Subcutaneous abdominal adipose tissue (tissue), 5 donors: ENCODE results near the gene MRPL36.

Experiments
- H3K27ac ChIP-seq: one replicate; pipeline ENCODE4 v1.7.0; 2013; ENCODE audit warnings: low read depth, mild to moderate bottlenecking, inconsistent platforms, low read length, moderate library complexity
- H3K27me3 ChIP-seq, 5 donors: one replicate each; pipeline ENCODE4 v1.7.0; 2013; ENCODE audit warnings: low read length in 5 of 5, inconsistent platforms in 1 of 5; ENCODE audit not compliant: control insufficient read depth in 5 of 5, insufficient read depth in 4 of 5
- H3K36me3 ChIP-seq, 5 donors: one replicate each; pipeline ENCODE4 v1.7.0; 2013; ENCODE audit warnings: low read length in 5 of 5; ENCODE audit not compliant: control insufficient read depth in 5 of 5, insufficient read depth in 5 of 5
- H3K4me1 ChIP-seq, 5 donors: one replicate each; pipeline ENCODE4 v1.7.0; 2013; ENCODE audit warnings: low read length in 5 of 5, mild to moderate bottlenecking in 3 of 5, moderate library complexity in 1 of 5; ENCODE audit not compliant: control insufficient read depth in 5 of 5, insufficient read depth in 5 of 5
- H3K4me3 ChIP-seq, 5 donors: one replicate each; pipeline ENCODE4 v1.7.0; 2013; ENCODE audit warnings: low read length in 5 of 5, low read depth in 1 of 5
- H3K9ac ChIP-seq, 5 donors: one replicate each; pipeline ENCODE4 v1.7.0; 2013; ENCODE audit warnings: low read length in 5 of 5, mild to moderate bottlenecking in 4 of 5, moderate library complexity in 3 of 5
- H3K9me3 ChIP-seq, 5 donors: one replicate each; pipeline ENCODE4 v1.7.0; 2013; ENCODE audit warnings: low read length in 5 of 5; ENCODE audit not compliant: control insufficient read depth in 5 of 5
- donor health status: healthy.
- donor health status: healthy.
- donor health status: healthy.
- donor health status: healthy.
- donor health status: healthy.

MRPL36 gene

DNA sequence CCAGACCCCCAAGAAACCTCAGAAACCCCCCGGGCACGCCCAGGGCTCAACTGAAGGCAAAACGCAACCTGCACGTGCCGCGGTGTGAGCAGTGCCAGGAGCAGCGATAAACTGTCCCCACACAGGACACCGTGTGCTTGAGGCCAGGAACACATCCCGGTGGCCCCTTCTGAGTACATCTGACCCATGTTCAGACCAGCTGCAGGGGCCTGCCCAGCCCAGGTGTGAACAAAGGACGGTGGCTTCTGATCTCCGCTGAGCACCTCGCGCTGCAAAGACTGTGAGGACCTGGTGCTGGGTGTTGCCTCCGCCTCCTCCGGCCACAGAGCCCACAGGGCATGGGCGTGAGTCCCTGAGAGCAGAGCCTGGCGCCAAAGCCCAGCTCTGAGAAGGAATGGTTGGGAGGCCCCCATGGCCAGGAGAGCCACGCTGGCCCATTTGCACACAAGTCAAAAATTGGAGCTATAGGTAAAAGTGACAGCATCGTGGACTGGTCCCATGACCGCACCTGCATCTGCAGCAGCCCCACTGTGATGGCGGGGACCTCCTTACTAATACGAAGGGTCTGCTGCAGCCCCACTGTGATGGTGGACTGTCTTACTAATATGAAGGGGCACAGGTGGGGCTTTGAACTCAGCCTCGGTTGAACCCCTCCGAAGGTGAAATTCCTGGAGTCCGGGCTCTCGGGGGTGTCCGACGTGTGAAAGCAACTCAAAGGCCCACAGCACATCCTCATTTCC, 33.0 kb upstream of the MRPL36 start:
- Histone ChIP-seq H3K4me1 (peaks cover 0 to 6% (median 0%) of the 10 kb centered on the region in 5 donors), H3K27ac (no peak overlapping the region), H3K27me3 (peaks cover 13 to 33% (median 25%) of the 10 kb centered on the region in 5 donors), H3K36me3 (peaks cover 0 to 6% (median 0%) of the 10 kb centered on the region in 5 donors), H3K9ac (no peak overlapping the region), H3K4me3 (no peak overlapping the region), H3K9me3 (no peaks in the 10 kb centered on the region)

DNA sequence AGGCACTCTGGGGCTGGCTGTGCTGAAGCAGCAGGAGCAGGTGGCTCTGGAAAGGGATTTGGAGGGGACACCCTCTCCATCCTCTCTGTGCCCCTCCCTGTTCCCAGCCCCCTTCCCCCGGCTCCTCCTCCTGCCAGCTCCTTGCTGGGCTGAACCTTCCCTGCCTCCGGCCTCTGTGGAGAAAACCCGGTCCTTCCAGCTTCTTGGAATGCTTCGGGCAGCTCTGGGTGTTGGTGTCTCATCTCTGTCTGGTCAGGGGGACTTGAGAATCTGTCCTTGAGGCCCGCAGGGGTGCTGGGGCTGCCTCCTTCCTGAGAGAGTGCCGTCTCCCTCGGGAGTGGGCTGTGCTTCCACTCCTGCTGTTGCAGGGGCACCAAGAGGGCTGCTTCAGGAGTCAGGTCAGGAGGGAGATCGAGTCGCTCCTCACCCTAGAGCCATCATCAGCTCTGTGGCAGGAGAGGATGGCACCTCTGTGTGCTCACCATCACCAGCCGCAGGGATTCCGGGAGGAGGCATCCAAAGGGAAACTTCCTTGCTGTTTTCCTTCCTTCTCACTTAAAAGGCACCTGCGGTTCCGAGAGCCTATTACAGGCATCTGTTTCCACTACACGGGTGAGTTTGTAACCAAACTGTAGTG, 32.2 kb upstream of the MRPL36 start:
- H3K27me3 ChIP-seq, result peaks cover 8 to 28% (median 21%) of the 10 kb centered on the region in 5 donors
- H3K36me3 ChIP-seq, result peaks cover 0 to 6% (median 0%) of the 10 kb centered on the region in 5 donors
- no peaks in the 10 kb centered on the region for H3K9me3 ChIP-seq
- peaks cover 0 to 6% (median 0%) of the 10 kb centered on the region in 5 donors for H3K4me1 ChIP-seq
- no peak overlapping the region for H3K4me3 ChIP-seq
- H3K9ac ChIP-seq, result no peak overlapping the region
- no peak overlapping the region for H3K27ac ChIP-seq

DNA sequence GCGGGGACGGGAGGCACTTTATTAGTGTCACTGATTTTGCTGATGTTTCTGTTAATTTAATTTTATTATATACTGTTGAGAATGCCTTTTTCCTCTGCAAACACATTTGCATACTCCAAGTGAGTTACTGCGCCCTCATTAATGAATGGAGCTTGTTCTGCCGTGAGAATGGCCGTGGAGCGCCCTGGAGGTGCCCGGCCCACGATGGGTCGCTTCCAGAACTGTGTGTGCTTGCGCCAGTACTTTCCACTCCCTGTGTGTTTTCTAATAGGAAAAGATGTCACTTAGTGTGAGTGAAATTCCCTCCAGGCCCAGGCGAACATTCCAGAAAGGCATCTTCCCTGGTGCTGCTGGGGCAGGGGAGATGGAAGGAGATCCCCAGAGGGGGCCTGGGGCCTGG, 31.6 kb upstream of the MRPL36 start:
- no peaks in the 10 kb centered on the region for H3K9me3 ChIP-seq
- H3K27me3 ChIP-seq, result peaks cover 8 to 23% (median 19%) of the 10 kb centered on the region in 5 donors
- H3K9ac ChIP-seq, result no peak overlapping the region
- peaks cover 0 to 6% (median 0%) of the 10 kb centered on the region in 5 donors for H3K4me1 ChIP-seq
- H3K36me3 ChIP-seq, result peaks cover 0 to 6% (median 0%) of the 10 kb centered on the region in 5 donors
- H3K27ac ChIP-seq, result no peak overlapping the region
- H3K4me3 ChIP-seq, result no peak overlapping the region

DNA sequence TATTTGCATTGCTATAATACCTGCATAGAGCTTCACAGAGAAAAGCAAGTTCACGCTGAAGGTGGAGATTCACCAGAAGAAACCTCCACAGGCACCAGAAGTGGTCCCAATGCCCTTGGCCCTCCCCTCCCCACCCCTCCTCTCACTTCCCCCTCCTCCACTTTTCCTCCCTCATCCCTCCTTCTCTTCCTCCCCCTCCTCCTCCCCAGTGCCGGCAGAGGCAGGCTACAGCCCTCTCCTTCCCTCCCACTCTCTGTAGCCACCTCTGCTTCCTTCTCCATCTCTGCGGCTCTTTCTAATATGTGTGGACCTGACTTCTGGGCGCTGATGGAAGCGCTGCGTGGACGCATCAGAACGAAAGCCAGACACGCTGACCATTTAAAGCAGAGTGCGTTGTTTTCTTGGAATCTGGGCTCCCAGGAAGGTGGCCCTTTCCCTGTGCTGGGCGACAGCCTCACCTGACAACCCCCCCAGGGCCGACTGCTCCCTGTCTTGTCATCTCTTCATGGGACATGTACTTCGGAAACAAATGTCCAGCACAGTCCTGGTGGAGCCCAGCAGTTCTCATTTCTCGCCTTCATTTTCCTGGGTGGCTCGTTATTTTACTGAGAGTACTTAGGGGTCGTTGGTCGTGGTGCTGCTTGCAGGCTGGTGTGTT, 31.1 kb upstream of the MRPL36 start:
- Histone ChIP-seq H3K9me3 (no peaks in the 10 kb centered on the region), H3K27ac (no peak overlapping the region), H3K36me3 (peaks cover 0 to 6% (median 1%) of the 10 kb centered on the region in 5 donors), H3K4me3 (no peak overlapping the region), H3K4me1 (peaks cover 0 to 6% (median 0%) of the 10 kb centered on the region in 5 donors), H3K27me3 (peaks cover 8 to 22% (median 19%) of the 10 kb centered on the region in 5 donors), H3K9ac (no peak overlapping the region)

DNA sequence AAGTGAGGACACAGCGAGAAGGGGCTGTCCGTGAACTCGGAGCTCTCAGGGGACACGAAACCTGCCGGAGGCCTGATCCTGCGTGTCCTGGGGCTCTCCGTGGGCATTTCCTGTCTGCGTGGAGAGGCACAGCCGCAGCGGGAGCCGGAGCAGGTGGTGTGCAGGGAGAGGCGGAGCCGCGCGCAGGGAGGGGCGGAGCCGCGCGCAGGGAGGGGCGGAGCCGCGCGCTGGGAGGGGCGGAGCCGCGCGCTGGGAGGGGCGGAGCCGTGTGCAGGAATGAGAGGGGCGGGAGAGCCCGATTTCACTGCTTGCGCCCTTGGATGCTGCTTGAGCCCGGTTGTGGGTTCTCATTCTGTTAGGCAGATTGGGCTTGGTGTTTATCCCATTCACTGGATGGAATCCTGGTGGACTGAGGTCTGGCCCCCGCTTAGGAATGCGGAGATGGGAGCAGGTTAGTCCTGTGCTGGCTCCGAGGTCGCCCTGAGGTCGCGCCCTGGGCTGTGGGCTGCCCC, 28.3 kb upstream of the MRPL36 start:
- Histone ChIP-seq H3K9ac (no peak overlapping the region), H3K9me3 (no peaks in the 10 kb centered on the region), H3K4me3 (no peak overlapping the region), H3K4me1 (peaks cover 0 to 6% (median 0%) of the 10 kb centered on the region in 5 donors), H3K36me3 (peaks cover 6 to 20% (median 10%) of the 10 kb centered on the region in 5 donors), H3K27me3 (peaks cover 2 to 13% (median 11%) of the 10 kb centered on the region in 5 donors), H3K27ac (no peak overlapping the region)

DNA sequence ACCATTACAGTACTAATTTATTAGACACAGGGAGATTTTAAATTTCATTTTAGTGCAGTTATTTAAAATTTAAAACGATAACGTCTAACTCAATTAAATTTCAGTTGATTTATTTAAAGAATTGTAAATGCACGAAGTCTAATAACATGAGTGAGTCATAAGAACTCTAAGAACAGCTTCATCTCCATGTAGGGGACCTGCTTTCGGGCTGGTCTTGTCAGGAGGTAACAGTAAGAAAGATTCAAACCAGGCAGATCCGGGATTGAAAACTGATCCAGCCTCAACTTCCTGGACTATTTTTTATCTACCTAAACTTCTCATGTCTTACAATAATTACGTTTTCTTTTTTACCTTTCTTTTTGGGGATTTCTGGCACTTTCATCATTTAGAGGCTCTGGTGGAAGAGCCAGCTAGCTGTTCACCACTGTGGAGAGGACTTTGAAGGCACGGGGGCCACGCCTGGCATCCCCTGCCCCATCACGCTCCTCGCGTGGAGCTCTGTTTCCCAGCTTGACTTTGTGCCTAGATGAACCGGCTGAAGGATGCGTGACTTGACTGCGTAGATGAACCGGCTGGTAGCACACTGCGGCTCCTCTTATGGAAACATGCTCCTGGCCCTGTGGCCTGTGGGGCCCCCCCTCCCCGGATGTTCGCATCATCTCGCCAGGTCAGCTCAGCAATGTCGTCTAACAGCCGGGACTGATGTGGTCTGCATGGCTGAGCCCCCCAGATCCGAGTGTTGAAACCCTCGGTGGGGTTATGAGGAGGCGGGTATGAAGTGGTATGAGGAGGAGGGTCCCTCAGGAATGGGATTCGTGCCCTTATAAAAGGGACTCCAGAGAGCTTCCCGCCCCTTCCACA, 27.6 kb upstream of the MRPL36 start:
- peaks cover 0 to 9% (median 5%) of the 10 kb centered on the region in 5 donors for H3K27me3 ChIP-seq
- H3K9ac ChIP-seq, result no peak overlapping the region
- no peaks in the 10 kb centered on the region for H3K9me3 ChIP-seq
- no peak overlapping the region for H3K27ac ChIP-seq
- H3K4me1 ChIP-seq, result peaks cover 0 to 6% (median 0%) of the 10 kb centered on the region in 5 donors
- H3K36me3 ChIP-seq, result peaks cover 6 to 24% (median 13%) of the 10 kb centered on the region in 5 donors
- H3K4me3 ChIP-seq, result no peak overlapping the region

DNA sequence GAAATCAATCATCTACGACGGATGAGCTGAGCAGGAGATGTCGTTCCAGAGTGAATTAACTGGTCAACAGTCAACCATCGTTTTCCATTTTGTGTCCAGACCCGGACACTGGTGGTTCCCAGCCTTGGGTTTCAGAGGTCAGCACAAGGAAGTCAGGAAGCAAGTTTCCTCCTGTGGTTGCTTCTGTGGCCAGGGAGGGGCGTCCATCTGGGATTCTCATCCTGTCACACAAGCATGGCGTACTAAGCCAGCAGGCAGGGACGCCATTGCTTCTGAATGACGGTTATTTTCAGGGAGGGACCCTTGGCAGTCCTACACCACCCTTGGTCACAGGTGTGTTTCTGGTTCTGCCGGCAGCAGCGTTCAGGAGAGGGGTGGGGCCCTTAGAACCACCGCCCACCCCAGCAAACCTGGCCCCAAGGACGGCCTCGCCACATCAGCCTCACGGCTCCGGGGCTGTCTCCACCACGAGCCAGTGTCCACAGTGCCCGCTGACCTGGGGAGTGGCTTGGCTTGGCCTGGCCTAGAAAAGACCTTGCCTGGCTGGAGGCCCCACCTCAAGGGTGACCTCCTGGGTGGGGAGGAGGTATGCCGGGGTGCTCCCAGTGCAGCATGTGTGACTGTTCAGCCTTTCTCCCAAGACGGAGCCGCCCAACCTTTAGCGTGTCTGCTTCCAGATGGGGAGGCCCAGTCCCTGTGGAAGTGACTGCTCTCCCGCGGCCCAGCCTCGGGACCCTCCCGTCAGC, 26.8 kb upstream of the MRPL36 start:
- no peak overlapping the region for H3K4me3 ChIP-seq
- H3K27ac ChIP-seq, result no peak overlapping the region
- H3K9me3 ChIP-seq, result no peaks in the 10 kb centered on the region
- peaks cover 0 to 2% (median 0%) of the 10 kb centered on the region in 5 donors for H3K27me3 ChIP-seq
- H3K36me3 ChIP-seq, result peaks cover 6 to 32% (median 20%) of the 10 kb centered on the region in 5 donors
- H3K9ac ChIP-seq, result no peak overlapping the region
- H3K4me1 ChIP-seq, result peaks cover 0 to 6% (median 0%) of the 10 kb centered on the region in 5 donors

DNA sequence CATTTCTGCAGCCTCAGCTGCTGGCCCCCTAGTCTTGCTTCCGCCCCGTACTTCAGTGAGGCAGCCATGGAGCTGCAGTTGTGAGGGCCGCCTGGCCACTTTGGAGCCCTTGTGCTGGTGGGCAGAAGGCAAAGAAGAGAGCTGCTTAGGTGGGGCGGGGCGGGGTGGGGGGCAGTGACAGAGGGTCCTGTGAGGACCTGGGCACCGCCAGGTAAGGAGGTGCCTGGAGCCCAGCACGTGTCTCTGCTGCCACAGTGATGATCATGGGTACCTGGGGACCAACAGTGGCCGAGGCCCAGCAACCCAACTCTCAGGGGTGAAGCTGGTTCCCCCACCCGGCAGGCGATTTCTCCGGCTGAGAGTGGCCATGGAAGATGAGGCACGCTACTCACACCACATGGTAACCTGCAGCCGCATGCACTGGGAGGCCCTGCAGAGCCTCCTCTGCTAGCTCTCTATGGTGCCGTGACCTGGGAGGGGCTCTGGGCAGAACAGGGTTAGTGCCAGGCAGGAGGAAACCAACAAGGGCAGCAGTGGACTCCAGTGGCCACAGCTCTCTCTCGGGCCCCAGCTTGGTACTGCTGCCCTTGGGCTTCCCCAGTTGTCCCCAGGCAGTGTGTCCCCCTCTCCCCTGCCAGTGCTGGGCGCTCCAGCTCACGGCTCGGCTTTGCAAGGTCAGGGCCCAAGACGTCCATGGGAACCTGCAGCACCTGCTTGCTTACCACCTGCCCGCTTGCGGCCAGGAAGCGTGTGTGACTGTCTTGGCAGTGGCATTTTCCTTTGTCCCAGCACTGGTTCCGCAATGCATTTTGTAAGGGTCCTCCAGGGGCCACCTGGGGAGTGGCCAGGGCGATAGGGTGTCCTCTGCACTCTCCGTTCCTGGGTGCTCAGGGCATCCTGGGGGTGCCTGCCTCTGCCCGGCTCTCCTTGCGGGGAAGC, 25.5 kb upstream of the MRPL36 start:
- Histone ChIP-seq H3K9ac (no peak overlapping the region), H3K4me3 (no peak overlapping the region), H3K27ac (no peak overlapping the region), H3K4me1 (peaks cover 0 to 6% (median 0%) of the 10 kb centered on the region in 5 donors), H3K27me3 (no peaks in the 10 kb centered on the region), H3K36me3 (peaks cover 5 to 45% (median 32%) of the 10 kb centered on the region in 5 donors), H3K9me3 (no peaks in the 10 kb centered on the region)
